Stomach (tissue), 9 donors: ENCODE measurements around the gene MAP1LC3B. TPM values are rescaled to one million over a fixed set of nuclear protein-coding genes. Genes with fewer than 3 reads are reported as not detected.

Source experiments
- DNase-seq, 2 donors: peaks; one replicate each; pipeline versions ENCODE4 v3.0.0 to v3.0.0-alpha.2; 2013 to 2019
- H3K27ac ChIP-seq, 5 donors: fragments of 200-600 bp in 4 of 5; sonication (generic) in 4 of 5; one replicate each; pipeline ENCODE4 v1.5.1; 2013 to 2019; ENCODE audit warnings: mild to moderate bottlenecking in 1 of 5, moderate library complexity in 1 of 5
- H3K27me3 ChIP-seq, 3 donors: fragments of 200-600 bp; sonication (generic); one replicate each; pipeline ENCODE4 v1.5.1; 2017 to 2019; ENCODE audit warnings: mixed run types in 1 of 3
- H3K36me3 ChIP-seq, 4 donors: fragments of 200-600 bp; sonication (generic); 1 replicate in 3 of 4; 2 replicates in 1 of 4; pipeline ENCODE4 v1.5.1; 2016 to 2019
- H3K4me1 ChIP-seq, 4 donors: fragments of 200-600 bp; sonication (generic); one replicate each; pipeline ENCODE4 v1.5.1; 2016 to 2019
- H3K4me3 ChIP-seq, 4 donors: fragments of 200-600 bp; sonication (generic) in 3 of 4; one replicate each; pipeline ENCODE4 v1.5.1; 2016 to 2019; ENCODE audit warnings: mild to moderate bottlenecking in 1 of 4
- H3K9me3 ChIP-seq, 4 donors: fragments of 200-600 bp; sonication (generic); one replicate each; pipeline ENCODE4 v1.5.1; 2016 to 2019
- CTCF ChIP-seq, 7 experiments: fragments of 450-650 bp in 4 of 7; fragments of 200-600 bp in 3 of 7; sonication (generic) in 3 of 7; IDR thresholded peaks; one replicate each; pipeline ENCODE4 v1.5.1; 2016 to 2019; ENCODE audit warnings: antibody characterized with exemption in 7 of 7, control low read depth in 2 of 7, mild to moderate bottlenecking in 1 of 7
- EP300 ChIP-seq: sonication (generic); formaldehyde crosslinking; IDR thresholded peaks from one replicate; pipeline ENCODE4 v1.6.1; 2017; ENCODE audit warnings: antibody characterized with exemption
- POLR2A ChIP-seq, 4 donors: fragments of 450-650 bp; IDR thresholded peaks; one replicate each; pipeline ENCODE4 v1.6.1; 2016; ENCODE audit warnings: antibody characterized with exemption in 4 of 4, control low read depth in 2 of 4, mild to moderate bottlenecking in 1 of 4, moderate library complexity in 1 of 4
- POLR2AphosphoS5 ChIP-seq, 3 donors: sonication (generic); formaldehyde crosslinking; IDR thresholded peaks; one replicate each; pipeline ENCODE4 v1.6.1; 2016; ENCODE audit warnings: antibody characterized with exemption in 3 of 3
- WGBS, 5 donors: extraction: QIAGEN DNeasy Blood & Tissue Kit in 3 of 5; methylation state at CpG; one replicate each; pipeline versions ENCODE4 v1.1.5 to v1.1.7; 2013 to 2018; 5-methylcytosine and 5-hydroxymethylcytosine counted together
- intact Hi-C: fragments of 100-400 bp; cut with DNase I; formaldehyde crosslinking; loops from one replicate; pipeline ENCODE4 v1.15.1; 2023; ENCODE audit warnings: low total_unique reads
- polyA plus RNA-seq, 3 donors: library from polyadenylated mRNA; stranded (reverse); fragments of 200-250 nt; gene quantifications; one replicate each; pipeline ENCODE4 v1.2.3, GENCODE V29; 2013
- total RNA-seq, 5 donors: library from RNA; depleted of rRNA; stranded (reverse); fragments of >200 nt; gene quantifications; one replicate each; pipeline versions ENCODE4 v1.1.0 to v1.2.3, GENCODE V29; 2014 to 2016
- donor health status: healthy with polysubstance abuse.
- donor health status: Bipolar disorder and iron deficiency.
- donor health status: healthy.

MAP1LC3B gene
- total and polyA plus RNA-seq, 8 donors = 24.6 to 111 (median 50.1) TPM

- no peak overlapping the region for H3K27ac ChIP-seq
- H3K4me3 ChIP-seq = no peak overlapping the region
- WGBS, 5 donors = 85 to 90% (median 89%) methylated on average over 13 of the region's 13 CpGs
- H3K36me3 ChIP-seq = peaks cover 40 to 98% (median 93%) of the 10 kb centered on the region in 4 donors
- H3K4me1 ChIP-seq = peaks cover 0 to 14% (median 0%) of the 10 kb centered on the region in 4 donors
- no peaks in the 10 kb centered on the region for H3K9me3 ChIP-seq
- TF ChIP-seq POLR2AphosphoS5 (IDR thresholded peaks at IDR 0.05) (no peak), POLR2A (IDR thresholded peaks at IDR 0.05) (no peak), EP300 (no peak), CTCF (IDR thresholded peaks at IDR 0.05) (no peak)
- no peak for DNase-seq
- intact Hi-C loops = no loop called here
- H3K27me3 ChIP-seq = no peaks in the 10 kb centered on the region
Measured at GRCh38 chr16:87409153-87409552, 17.0 kb downstream of the MAP1LC3B start.

- no peaks in the 10 kb centered on the region for H3K9me3 ChIP-seq
- 90 to 93% (median 92%) methylated on average over 13 of the region's 13 CpGs for WGBS, 5 donors
- intact Hi-C loops = loop anchor here (10.0 kb wide), 1 partner anchor 225 kb away; no protein-coding TSS in a partner anchor
- H3K27me3 ChIP-seq = no peaks in the 10 kb centered on the region
- DNase-seq = no peak
- TF ChIP-seq EP300 = no peak
- TF ChIP-seq POLR2A (IDR thresholded peaks at IDR 0.05) = no peak
- TF ChIP-seq POLR2AphosphoS5 (IDR thresholded peaks at IDR 0.05) = no peak
- no peak for TF ChIP-seq CTCF (IDR thresholded peaks at IDR 0.05)
- H3K4me3 ChIP-seq = no peak overlapping the region
- no peak overlapping the region for H3K27ac ChIP-seq
- H3K36me3 ChIP-seq = peaks cover 44 to 98% (median 93%) of the 10 kb centered on the region in 4 donors
- peaks cover 0 to 14% (median 0%) of the 10 kb centered on the region in 4 donors for H3K4me1 ChIP-seq
Measured at GRCh38 chr16:87409781-87410180, 17.6 kb downstream of the MAP1LC3B start.

GRCh38 chr16:87410530-87410929 is 18.4 kb downstream of the MAP1LC3B start:
- Histone ChIP-seq H3K4me1 (peaks cover 0 to 14% (median 0%) of the 10 kb centered on the region in 4 donors), H3K27ac (no peak overlapping the region), H3K36me3 (peaks cover 50 to 98% (median 93%) of the 10 kb centered on the region in 4 donors), H3K9me3 (no peaks in the 10 kb centered on the region), H3K27me3 (no peaks in the 10 kb centered on the region), H3K4me3 (no peak overlapping the region)
- DNase-seq = no peak
- intact Hi-C loops = loop anchor here (10.0 kb wide), 1 partner anchor 224 kb away; no protein-coding TSS in a partner anchor
- 89 to 94% (median 91%) methylated on average over 11 of the region's 11 CpGs for WGBS, 5 donors
- TF ChIP-seq POLR2AphosphoS5 (IDR thresholded peaks at IDR 0.05) (no peak), EP300 (no peak), POLR2A (IDR thresholded peaks at IDR 0.05) (no peak), CTCF (IDR thresholded peaks at IDR 0.05) (no peak)

GRCh38 chr16:87410968-87411367 is 18.8 kb downstream of the MAP1LC3B start:
- TF ChIP-seq POLR2AphosphoS5 (IDR thresholded peaks at IDR 0.05) (no peak), POLR2A (IDR thresholded peaks at IDR 0.05) (no peak), CTCF (IDR thresholded peaks at IDR 0.05) (no peak), EP300 (no peak)
- H3K4me1 ChIP-seq = peaks cover 0 to 14% (median 0%) of the 10 kb centered on the region in 4 donors
- H3K4me3 ChIP-seq = no peak overlapping the region
- no peak for DNase-seq
- H3K27me3 ChIP-seq = no peaks in the 10 kb centered on the region
- WGBS, 5 donors = 78 to 87% (median 81%) methylated on average over 11 to 14 of the region's 14 CpGs
- H3K27ac ChIP-seq = no peak overlapping the region
- H3K36me3 ChIP-seq = peaks cover 47 to 98% (median 93%) of the 10 kb centered on the region in 4 donors
- intact Hi-C loops = loop anchor here (10.0 kb wide), 1 partner anchor 224 kb away; no protein-coding TSS in a partner anchor
- H3K9me3 ChIP-seq = no peaks in the 10 kb centered on the region
